ENCODE results near the gene PC.

GRCh38 chr11:66845143-66845875 lies 112.9 kb downstream of the PC start:
- no peak for TF ChIP-seq CTCF (IDR thresholded peaks at IDR 0.05)
- no peak for TF ChIP-seq POLR2A (IDR thresholded peaks at IDR 0.05)

Measured in ovary (tissue), 3 donors.